Measurements from ENCODE around the gene NKX1-1.

GRCh38 chr4:1371176-1372165 is 34.8 kb downstream of the NKX1-1 start:
- TF ChIP-seq, protein P1, sequence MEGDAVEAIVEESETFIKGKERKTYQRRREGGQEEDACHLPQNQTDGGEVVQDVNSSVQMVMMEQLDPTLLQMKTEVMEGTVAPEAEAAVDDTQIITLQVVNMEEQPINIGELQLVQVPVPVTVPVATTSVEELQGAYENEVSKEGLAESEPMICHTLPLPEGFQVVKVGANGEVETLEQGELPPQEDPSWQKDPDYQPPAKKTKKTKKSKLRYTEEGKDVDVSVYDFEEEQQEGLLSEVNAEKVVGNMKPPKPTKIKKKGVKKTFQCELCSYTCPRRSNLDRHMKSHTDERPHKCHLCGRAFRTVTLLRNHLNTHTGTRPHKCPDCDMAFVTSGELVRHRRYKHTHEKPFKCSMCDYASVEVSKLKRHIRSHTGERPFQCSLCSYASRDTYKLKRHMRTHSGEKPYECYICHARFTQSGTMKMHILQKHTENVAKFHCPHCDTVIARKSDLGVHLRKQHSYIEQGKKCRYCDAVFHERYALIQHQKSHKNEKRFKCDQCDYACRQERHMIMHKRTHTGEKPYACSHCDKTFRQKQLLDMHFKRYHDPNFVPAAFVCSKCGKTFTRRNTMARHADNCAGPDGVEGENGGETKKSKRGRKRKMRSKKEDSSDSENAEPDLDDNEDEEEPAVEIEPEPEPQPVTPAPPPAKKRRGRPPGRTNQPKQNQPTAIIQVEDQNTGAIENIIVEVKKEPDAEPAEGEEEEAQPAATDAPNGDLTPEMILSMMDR (IDR thresholded peaks at IDR 0.05): no peak
- TF ChIP-seq POLR2A (IDR thresholded peaks at IDR 0.05) (no peak), EP300 (IDR thresholded peaks at IDR 0.05) (no peak), POLR2AphosphoS5 (IDR thresholded peaks at IDR 0.05) (no peak)

Data from suprapubic skin (tissue), 4 donors.